ENCODE data around the gene ITGA2.

GRCh38 chr5:53120165-53120564 is 131.0 kb downstream of the ITGA2 start:
- TF ChIP-seq POLR2A (IDR thresholded peaks at IDR 0.05) (no peak), CTCF (IDR thresholded peaks at IDR 0.05) (no peak)
